ENCODE measurements around the gene HLA-DMB. TPM values are rescaled to one million over a fixed set of nuclear protein-coding genes. Genes with fewer than 3 reads are reported as not detected.

Gene HLA-DMB
- total RNA-seq, 1 experiment from 2014 or later = 3.3 TPM

GRCh38 chr6:32972353-32973143 lies 31.7 kb upstream of the HLA-DMB start:
- Histone ChIP-seq H3K9ac (ENCODE audit: low read length) (peak overlapping the region; percentile 94), H3K79me2 (ENCODE audit: insufficient read depth, low read length) (peaks cover 84% of the 10 kb centered on the region), H3K27ac (ENCODE audit: low read depth, low read length) (peak overlapping the region; percentile 70), H3K9me3 (ENCODE audit: control insufficient read depth in 1 of 2, insufficient read depth in 1 of 2, low read depth in 1 of 2, low read length in 2 of 2) (no peaks in the 10 kb centered on the region), H3K27me3 (ENCODE audit: insufficient read depth, low read length) (no peaks in the 10 kb centered on the region), H3K9me2 (ENCODE audit: insufficient read depth) (no peaks in the 10 kb centered on the region), H3K36me3 (ENCODE audit: control insufficient read depth in 1 of 2, insufficient read depth in 2 of 2, low read length in 2 of 2) (peaks cover 40 to 52% of the 10 kb centered on the region in 2 experiments), H4K20me1 (ENCODE audit: insufficient read depth) (peaks cover 50% of the 10 kb centered on the region; the same call in 1 of the 2 replicates), H3K4me3 (replicated peaks in 1 of 2; ENCODE audit: low read depth in 1 of 2, low read length in 2 of 2) (peak overlapping the region; percentile 82 to 95), H3K4me1 (ENCODE audit: control insufficient read depth in 1 of 2, insufficient read depth in 2 of 2, low read length in 2 of 2) (peaks cover 5 to 52% of the 10 kb centered on the region in 2 experiments; a peak in 3 of 4 replicates), H2AFZ (ENCODE audit: low read depth, low read length, poor library complexity, severe bottlenecking) (no peak overlapping the region), H3K4me2 (ENCODE audit: low read length) (peak overlapping the region; percentile 84)
- ChIA-PET CTCF (interaction anchor here (0.8 to 7.8 kb wide), 11 partner anchors 8 to 147 kb away, joined by 3 to 73 read pairs (median 4); partner anchors contain the start of genes HLA-DMA, PSMB9, TAP1 and TAP2), RAD21 (ENCODE audit: low non-redundant PET in 1 of 2, low total read pairs in 2 of 2, uncharacterized antibody in 2 of 2, unreplicated experiment in 2 of 2) (interaction anchor here in 1 of 2 experiments (0.9 to 1.7 kb wide), 2 partner anchors 12 to 78 kb away, joined by 3 to 4 read pairs; no protein-coding TSS in a partner anchor), POLR2A (interaction anchor here (0.6 to 8.1 kb wide), 36 partner anchors 9 to 1264 kb away, joined by 3 to 227 read pairs (median 8); partner anchors contain the start of genes ATF6B, BAK1, HLA-DMA and HLA-DMB)
- ATAC-seq (peak; percentile 15), DNase-seq (ENCODE audit: low read depth, low spot score) (no peak)
- TF ChIP-seq SP1 (IDR thresholded peaks at IDR 0.05; ENCODE audit: low read depth) = no peak
- TF ChIP-seq, protein P1, sequence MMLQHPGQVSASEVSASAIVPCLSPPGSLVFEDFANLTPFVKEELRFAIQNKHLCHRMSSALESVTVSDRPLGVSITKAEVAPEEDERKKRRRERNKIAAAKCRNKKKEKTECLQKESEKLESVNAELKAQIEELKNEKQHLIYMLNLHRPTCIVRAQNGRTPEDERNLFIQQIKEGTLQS (IDR thresholded peaks at IDR 0.05) = no peak
- no peak for TF ChIP-seq ZBTB33 (IDR thresholded peaks at IDR 0.05; ENCODE audit: extremely low read depth, insufficient replicate concordance, low read length)
- peak; percentile 16 for TF ChIP-seq POLR2A (IDR thresholded peaks at IDR 0.05; ENCODE audit: borderline replicate concordance, extremely low read depth, insufficient read depth, insufficient read length)
- no peak for TF ChIP-seq EZH2phosphoT487 (IDR thresholded peaks at IDR 0.05; ENCODE audit: borderline replicate concordance)
- no peak for TF ChIP-seq CEBPB (IDR thresholded peaks at IDR 0.05; ENCODE audit: low read depth)
- TF ChIP-seq ZFX (IDR thresholded peaks at IDR 0.05) = peak; percentile 34; the same call in 1 of the 2 replicates
- no peak for TF ChIP-seq EZH2 (IDR thresholded peaks at IDR 0.05)
- TF ChIP-seq YY1 (IDR thresholded peaks at IDR 0.05; ENCODE audit: extremely low read depth, insufficient replicate concordance, low read depth, low read length) = peak; percentile 26
- no peak for TF ChIP-seq ELF1 (IDR thresholded peaks at IDR 0.05; ENCODE audit: borderline replicate concordance, low read depth)
- TF ChIP-seq SRF (IDR thresholded peaks at IDR 0.05; ENCODE audit: low read depth) = no peak
- peak; percentile 48 for TF ChIP-seq TCF7L2 (IDR thresholded peaks at IDR 0.05; ENCODE audit: borderline replicate concordance, extremely low read depth, insufficient read depth, insufficient read length)
- no TSS peak for BruUV-seq (replicated peaks)
- intact Hi-C loops (cut with micrococcal nuclease) = no loop called here
